Epithelial cell of esophagus (primary cell): Measurements from ENCODE around the gene NANOS2.

Experiments used
- DNase-seq: peaks from one replicate; pipeline ENCODE4 v3.0.0; 2010; ENCODE audit warnings: low read depth
- H3K4me3 ChIP-seq: 2 replicates; pipeline ENCODE4 v1.5.1; 2011; ENCODE audit warnings: mild to moderate bottlenecking, low read length, control low read depth
- TF ChIP-seq, protein P1 (sequence below): IDR thresholded peaks from 2 replicates; pipeline ENCODE4 v1.5.1; 2011; ENCODE audit warnings: low read depth, mild to moderate bottlenecking, low read length, control low read depth, inconsistent platforms; ENCODE audit not compliant: insufficient read depth; ENCODE audit errors: missing control alignments

NANOS2 gene

DNA sequence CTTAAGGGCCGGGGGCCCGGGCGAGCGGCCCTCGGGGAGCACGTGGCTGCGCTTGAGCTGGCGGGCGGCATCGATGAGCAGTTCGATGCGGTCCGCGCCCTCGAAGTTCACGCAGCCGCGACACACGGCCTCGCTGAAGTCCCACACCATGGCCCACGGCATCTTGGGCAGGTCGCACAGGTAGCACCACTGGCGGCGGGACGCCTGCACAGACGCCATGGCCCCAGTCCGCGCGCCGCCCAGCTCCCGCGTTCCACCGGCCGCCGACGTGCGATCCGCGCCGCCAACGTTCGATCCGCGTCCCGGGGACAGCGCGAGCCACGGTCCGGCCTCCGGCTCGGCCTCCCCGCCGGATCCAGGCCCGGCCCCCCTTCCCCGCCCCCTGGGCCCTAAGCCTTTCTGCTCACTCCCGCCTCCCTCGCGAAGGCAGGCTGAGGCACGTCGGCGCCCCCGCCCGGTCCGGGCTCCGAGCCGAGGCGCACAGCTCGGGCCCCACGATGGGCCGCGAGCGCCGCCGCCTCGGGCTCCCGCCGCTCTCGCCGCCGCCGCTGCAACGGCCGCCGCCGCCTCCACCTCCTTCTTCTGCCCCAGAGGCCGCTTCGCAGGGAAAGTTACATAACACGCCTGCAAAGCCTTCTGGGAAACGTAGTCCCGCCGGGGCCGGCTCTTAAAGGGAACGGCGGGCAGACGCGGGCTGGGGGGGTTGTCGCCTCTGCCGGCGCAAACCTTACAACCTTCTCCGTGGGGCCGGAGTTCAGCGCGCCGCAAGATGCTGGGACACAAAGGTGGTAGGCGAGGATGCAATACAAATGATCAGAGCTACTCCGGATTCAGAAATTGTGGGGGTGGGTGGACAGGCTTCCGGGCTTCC is 28.8 kb downstream of the NANOS2 start, which contains the start of gene IRF2BP1:
IRF2BP1 (minus strand) TSS at position 586 of the 871 bp plus-strand sequence; CDS start at position 219, 367 bp downstream.
- H3K4me3 ChIP-seq: peak within 1 kb of the TSS; percentile 68
- peak; percentile 96 for DNase-seq
- TF ChIP-seq, protein P1, sequence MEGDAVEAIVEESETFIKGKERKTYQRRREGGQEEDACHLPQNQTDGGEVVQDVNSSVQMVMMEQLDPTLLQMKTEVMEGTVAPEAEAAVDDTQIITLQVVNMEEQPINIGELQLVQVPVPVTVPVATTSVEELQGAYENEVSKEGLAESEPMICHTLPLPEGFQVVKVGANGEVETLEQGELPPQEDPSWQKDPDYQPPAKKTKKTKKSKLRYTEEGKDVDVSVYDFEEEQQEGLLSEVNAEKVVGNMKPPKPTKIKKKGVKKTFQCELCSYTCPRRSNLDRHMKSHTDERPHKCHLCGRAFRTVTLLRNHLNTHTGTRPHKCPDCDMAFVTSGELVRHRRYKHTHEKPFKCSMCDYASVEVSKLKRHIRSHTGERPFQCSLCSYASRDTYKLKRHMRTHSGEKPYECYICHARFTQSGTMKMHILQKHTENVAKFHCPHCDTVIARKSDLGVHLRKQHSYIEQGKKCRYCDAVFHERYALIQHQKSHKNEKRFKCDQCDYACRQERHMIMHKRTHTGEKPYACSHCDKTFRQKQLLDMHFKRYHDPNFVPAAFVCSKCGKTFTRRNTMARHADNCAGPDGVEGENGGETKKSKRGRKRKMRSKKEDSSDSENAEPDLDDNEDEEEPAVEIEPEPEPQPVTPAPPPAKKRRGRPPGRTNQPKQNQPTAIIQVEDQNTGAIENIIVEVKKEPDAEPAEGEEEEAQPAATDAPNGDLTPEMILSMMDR: no peak

GRCh38 chr19:45884682-45885555 is 29.7 kb downstream of the NANOS2 start:
- peak overlapping the region; percentile 68 for H3K4me3 ChIP-seq
- TF ChIP-seq, protein P1: no peak
- peak; percentile 33 for DNase-seq

GRCh38 chr19:45883881-45884681 is 30.5 kb downstream of the NANOS2 start:
- TF ChIP-seq, protein P1: no peak
- DNase-seq: no peak
- H3K4me3 ChIP-seq: peak overlapping the region; percentile 17

DNA sequence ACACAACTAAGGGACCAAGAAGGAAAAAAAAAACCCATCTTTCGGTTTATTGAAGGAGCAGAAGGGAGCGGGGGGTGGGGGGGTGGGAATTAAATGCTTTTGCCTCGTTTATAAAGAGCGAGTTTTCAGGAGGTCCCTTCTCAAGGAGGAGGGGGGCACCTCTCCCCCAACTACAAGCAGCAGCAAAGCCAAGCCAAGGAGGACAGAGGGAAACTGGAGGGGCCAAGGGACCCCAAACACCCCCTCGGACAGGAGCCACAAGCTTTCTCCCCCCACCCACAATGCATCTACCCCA is 31.0 kb downstream of the NANOS2 start:
- TF ChIP-seq, protein P1: no peak
- H3K4me3 ChIP-seq: peak overlapping the region; percentile 17

DNA sequence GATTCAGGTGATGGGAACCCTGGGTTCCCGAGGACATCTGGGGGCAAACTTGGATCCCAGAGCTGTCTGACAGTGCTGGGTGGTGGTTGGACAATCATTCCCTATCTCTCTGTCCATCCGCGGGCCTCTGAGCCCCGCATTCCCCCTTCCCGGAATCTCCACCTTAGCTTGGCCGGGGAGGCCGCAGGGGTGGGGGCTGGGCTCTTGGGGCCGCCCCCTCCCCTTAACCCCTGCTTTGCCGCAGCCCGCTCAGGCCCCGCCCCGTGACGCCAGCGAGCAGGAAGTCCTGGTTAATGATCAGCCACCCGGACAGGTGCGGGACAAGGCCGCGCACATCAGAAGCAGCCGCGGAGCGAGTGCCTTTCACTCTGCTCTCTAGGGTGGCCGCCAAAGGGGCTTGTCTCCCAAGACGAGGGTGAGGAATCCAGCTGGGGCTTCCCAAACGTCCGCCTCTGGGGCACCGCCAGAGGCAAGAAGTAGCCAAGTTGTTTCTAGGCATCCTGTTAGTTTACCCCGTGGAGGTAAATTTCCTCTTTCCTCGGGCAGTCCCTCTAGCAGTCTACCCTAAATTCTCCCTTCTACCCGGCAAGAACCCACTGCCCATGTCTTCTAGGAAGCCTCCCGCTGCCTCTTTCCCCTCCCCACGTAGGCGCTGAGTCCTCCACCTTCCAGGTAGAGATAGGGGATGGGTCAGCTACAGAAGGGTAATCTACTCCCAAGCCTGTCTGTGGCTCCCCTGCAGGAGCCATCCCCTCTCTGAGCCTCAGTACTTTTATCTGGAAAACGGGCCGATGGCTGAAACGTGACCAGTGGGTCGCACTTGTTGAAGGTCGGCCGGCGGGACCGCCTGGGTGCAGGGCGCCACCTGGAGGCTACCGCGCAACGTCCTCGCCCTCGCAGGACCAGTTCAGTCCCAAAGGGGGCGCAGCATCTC is 31.7 kb downstream of the NANOS2 start:
- H3K4me3 ChIP-seq: peak overlapping the region; percentile 71
- peak; percentile 87 for DNase-seq
- TF ChIP-seq, protein P1: peak; percentile 98

More for the DNA sequence above, 31.0 kb downstream of the NANOS2 start:
- no peak for DNase-seq
